ENCODE measurements around the gene DPP3. TPM values are rescaled to one million over a fixed set of nuclear protein-coding genes. Genes with fewer than 3 reads are reported as not detected.

Gene DPP3, protein sequence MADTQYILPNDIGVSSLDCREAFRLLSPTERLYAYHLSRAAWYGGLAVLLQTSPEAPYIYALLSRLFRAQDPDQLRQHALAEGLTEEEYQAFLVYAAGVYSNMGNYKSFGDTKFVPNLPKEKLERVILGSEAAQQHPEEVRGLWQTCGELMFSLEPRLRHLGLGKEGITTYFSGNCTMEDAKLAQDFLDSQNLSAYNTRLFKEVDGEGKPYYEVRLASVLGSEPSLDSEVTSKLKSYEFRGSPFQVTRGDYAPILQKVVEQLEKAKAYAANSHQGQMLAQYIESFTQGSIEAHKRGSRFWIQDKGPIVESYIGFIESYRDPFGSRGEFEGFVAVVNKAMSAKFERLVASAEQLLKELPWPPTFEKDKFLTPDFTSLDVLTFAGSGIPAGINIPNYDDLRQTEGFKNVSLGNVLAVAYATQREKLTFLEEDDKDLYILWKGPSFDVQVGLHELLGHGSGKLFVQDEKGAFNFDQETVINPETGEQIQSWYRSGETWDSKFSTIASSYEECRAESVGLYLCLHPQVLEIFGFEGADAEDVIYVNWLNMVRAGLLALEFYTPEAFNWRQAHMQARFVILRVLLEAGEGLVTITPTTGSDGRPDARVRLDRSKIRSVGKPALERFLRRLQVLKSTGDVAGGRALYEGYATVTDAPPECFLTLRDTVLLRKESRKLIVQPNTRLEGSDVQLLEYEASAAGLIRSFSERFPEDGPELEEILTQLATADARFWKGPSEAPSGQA
- total RNA-seq: 37.3 and 48.8 TPM in 2 replicates

DNA sequence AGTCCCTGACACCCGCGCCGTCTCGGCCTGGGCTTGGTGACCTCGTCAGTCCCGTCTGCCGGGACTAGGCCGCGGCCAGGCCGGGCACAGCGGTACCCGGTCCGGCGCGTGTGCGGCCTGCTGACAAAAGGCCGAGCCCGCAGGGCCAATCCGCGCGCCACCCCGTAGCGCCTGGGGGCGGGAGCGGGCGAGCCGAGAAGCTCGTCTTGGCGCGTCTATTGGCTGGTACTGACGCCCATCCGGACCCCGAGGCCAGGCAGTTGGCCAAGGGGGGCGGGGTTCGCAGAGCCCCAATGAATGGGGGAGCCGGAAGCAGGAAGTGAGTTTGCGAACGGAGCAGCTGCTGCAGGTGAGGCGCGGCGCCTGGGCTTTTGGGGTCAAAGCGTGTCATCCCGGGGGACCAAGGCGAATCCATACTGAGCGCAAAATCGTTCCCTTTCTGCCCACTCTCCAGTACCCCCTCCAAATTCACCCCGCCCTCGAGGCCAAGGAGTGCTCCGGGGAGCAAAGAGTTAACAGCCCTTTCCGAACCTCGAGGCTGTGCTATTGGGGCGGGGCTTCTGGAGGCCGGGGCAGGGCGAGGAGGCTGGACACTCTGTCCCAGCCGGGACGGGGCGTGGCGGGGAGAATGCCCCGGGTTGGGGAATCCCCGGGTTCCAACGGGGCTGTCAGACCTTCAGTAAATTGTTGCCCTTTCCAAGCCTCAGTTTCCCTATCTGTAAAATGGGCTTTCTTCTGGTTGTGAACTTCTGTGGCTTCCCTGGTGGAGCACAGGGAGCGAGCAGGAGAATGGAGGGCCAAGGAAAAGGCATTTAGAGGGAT, at the start of gene DPP3:
Gene DPP3 (plus strand): TSS at position 318 of the 822 bp plus-strand sequence. CDS start 1,767 bp downstream, outside the sequence.

DNA sequence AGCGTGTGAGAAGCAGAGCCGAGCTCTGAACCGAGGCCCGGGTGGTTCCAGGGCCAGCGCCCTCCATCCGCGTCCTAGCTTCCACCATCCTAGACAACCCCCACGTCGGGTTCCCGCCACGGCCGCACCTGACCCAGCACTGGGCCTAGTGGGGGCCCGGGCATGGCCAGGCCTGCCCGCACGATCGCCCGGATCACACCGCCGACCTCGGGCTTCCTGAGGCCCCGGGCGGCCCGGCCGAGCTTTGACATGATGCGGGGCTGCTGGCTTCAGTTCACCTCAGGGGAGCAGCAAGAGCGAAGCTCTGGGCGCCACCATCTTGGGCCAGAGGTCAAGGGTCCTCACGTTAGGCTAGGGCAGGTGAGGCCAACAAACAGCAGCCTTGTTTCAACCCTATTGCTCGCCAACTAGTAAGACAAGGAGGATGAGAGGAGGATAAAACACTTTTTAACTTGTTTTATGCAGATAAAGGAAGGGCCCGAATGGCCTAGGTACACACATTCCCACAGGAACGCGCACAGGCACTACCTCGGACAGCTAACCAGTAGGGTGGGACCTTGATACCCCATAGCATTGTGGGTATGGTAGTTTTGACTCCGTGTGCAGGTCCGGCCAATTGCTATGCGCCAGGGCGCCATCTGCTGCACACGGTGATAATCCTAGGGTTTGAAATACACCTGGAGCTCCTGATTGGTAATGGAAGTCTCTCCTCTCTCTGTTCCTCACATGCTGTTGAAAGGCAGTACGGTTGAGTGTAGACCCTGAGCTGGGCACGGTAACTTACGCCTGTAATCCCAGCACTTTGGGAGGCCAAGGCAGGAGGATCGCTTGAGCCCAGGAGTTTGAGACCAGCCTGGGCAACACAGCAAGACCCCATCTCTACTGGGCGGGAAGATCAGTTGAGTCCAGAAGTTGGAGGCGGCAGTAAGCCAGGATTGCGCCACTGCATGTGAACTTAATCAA, 41.4 kb upstream of the DPP3 start, which contains the start of gene MRPL11:
Gene MRPL11 (minus strand): TSS at position 345 of the 963 bp plus-strand sequence. CDS start 94 bp downstream, at position 251.

GRCh38 chr11:66466225-66467033, 13.8 kb upstream of the DPP3 start, which contains the start of gene PELI3:
TSS of gene PELI3 (plus strand) at chr11:66466905. CDS start at chr11:66468129, 1,224 bp downstream.

GRCh38 chr11:66510271-66510989, 30.2 kb downstream of the DPP3 start, which contains the start of gene BBS1:
TSS of gene BBS1 (plus strand) at chr11:66510635. CDS start at chr11:66510660, 25 bp downstream.

DNA sequence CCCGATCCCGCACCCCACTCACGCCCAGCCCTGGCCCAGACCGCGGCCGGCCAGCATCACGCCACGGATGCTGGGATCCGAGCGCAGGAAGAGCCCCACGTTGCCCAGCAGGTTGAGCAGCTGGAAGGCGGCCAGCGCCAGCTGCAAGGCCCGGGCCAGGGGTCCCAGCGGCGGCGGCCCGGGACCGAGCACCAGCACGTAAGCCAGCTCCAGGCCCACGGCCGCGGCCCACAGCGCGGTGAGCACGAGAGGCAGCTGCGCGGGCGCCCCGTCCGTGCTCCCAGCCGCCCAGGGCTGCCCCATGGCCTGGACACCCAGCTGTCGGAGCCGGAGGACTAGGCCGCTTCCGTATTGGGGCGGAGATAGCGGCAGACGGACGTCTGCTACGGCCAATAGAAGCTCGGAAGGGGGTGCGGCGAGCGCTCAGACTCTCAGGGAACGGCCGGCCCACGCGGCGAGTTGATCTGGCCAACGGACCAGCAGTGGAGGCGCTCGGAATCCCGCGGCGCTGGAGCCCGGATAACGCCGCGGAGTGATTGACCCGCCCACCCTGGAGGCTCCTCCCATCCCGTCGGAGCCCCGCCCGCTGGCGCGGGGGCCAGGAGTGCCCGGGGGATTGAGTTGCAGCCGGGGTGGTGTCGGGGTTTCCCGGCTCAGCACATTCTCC, 65.6 kb downstream of the DPP3 start, which contains the start of gene ZDHHC24:
Gene ZDHHC24 (minus strand): TSS at position 348 of the 667 bp plus-strand sequence. CDS start 45 bp downstream, at position 303.

DNA sequence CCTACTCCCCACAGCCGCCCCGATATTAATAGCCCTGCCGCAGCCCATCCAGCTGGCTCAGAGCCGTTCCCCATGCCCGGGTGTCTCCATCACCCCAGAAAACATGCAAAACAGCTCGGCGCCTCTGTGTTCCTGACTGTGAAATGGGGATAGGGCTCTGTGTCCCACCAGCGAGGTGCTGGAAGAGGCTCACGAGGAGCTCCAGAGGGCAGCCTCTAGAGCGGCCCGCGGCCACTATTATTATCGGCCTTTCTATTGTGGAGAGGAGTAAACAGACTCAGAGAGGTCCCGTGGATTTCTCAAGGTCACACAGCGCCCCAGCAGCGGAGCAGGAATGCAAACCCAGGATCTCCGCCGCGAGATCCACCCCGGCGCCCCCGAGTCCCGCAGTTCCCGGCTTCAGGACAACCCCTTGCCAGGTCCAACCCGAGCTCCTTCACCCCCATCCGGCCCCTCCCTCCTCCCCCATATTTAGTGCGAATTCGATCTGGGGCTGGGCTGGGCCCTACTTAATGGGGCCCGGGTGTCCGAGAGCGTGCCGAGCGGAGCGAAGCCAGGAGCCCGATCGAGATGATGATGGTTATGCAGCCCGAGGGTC, 66.2 kb downstream of the DPP3 start, which contains the start of gene ACTN3:
Gene ACTN3 (plus strand): TSS at position 536 of the 598 bp plus-strand sequence. CDS start 35 bp downstream, at position 571.

Other genes with a start within 250 kb of the DPP3 start
- 12.7 and 18.8 TPM in 2 replicates for gene KLC2, start 222.7 kb upstream of the DPP3 start, total RNA-seq
- gene RAB1B, start 211.8 kb upstream of the DPP3 start, total RNA-seq: 47.9 and 58.0 TPM in 2 replicates
- 0.28 TPM in 1 of 2 replicates, not detected in the other for gene CNIH2, start 202.3 kb upstream of the DPP3 start, total RNA-seq
- 237 and 239 TPM in 2 replicates for gene YIF1A, start 191.3 kb upstream of the DPP3 start, total RNA-seq
- gene TMEM151A, start 188.5 kb upstream of the DPP3 start, total RNA-seq: under 0.01 and 0.18 TPM in 2 replicates
- 60.8 and 63.9 TPM in 2 replicates for gene CD248, start 163.4 kb upstream of the DPP3 start, total RNA-seq
- 9.7 and 16.2 TPM in 2 replicates for gene RIN1, start 144.0 kb upstream of the DPP3 start, total RNA-seq
- gene BRMS1, start 135.3 kb upstream of the DPP3 start, total RNA-seq: 49.1 and 54.2 TPM in 2 replicates
- gene B4GAT1, start 132.8 kb upstream of the DPP3 start, total RNA-seq: 28.2 and 43.2 TPM in 2 replicates
- 0.09 and 0.14 TPM in 2 replicates for gene SLC29A2, start 108.7 kb upstream of the DPP3 start, total RNA-seq
- not detected in 2 replicates for gene NPAS4, start 59.4 kb upstream of the DPP3 start, total RNA-seq
- gene MRPL11, start 41.6 kb upstream of the DPP3 start, total RNA-seq: 40.4 and 41.0 TPM in 2 replicates
- 16.1 and 22.7 TPM in 2 replicates for gene PELI3, start 13.5 kb upstream of the DPP3 start, total RNA-seq
- gene BBS1, start 30.2 kb downstream of the DPP3 start, total RNA-seq: 19.1 and 27.7 TPM in 2 replicates
- gene ZDHHC24, start 65.6 kb downstream of the DPP3 start, total RNA-seq: 11.0 and 13.0 TPM in 2 replicates
- gene ACTN3, start 66.5 kb downstream of the DPP3 start, total RNA-seq: 0.14 and 0.18 TPM in 2 replicates
- 15.9 and 21.3 TPM in 2 replicates for gene CTSF, start 88.2 kb downstream of the DPP3 start, total RNA-seq
- gene CCDC87, start 112.6 kb downstream of the DPP3 start, total RNA-seq: 0.14 and 0.28 TPM in 2 replicates
- 51.1 and 60.2 TPM in 2 replicates for gene CCS, start 112.8 kb downstream of the DPP3 start, total RNA-seq
- gene RBM14, start 136.2 kb downstream of the DPP3 start, total RNA-seq: 16.2 and 20.1 TPM in 2 replicates
- 100 and 119 TPM in 2 replicates for gene RBM4, start 158.3 kb downstream of the DPP3 start, total RNA-seq
- gene RBM4B, start 197.5 kb downstream of the DPP3 start, total RNA-seq: 22.6 and 28.7 TPM in 2 replicates
- 0.43 and 1.1 TPM in 2 replicates for gene SPTBN2, start 248.8 kb downstream of the DPP3 start, total RNA-seq